Esophagus muscularis mucosa (tissue), 2 donors: ENCODE results near the gene SLC30A2.

ENCODE experiments used
- POLR2A ChIP-seq: fragments of 450-650 bp; IDR thresholded peaks from one replicate; pipeline ENCODE4 v1.6.1; 2017; ENCODE audit warnings: antibody characterized with exemption, moderate library complexity, mild to moderate bottlenecking, low read depth
- POLR2AphosphoS5 ChIP-seq, 2 donors: sonication (generic); formaldehyde crosslinking; IDR thresholded peaks; one replicate each; pipeline ENCODE4 v1.6.1; 2017; ENCODE audit warnings: antibody characterized with exemption in 2 of 2

DNA sequence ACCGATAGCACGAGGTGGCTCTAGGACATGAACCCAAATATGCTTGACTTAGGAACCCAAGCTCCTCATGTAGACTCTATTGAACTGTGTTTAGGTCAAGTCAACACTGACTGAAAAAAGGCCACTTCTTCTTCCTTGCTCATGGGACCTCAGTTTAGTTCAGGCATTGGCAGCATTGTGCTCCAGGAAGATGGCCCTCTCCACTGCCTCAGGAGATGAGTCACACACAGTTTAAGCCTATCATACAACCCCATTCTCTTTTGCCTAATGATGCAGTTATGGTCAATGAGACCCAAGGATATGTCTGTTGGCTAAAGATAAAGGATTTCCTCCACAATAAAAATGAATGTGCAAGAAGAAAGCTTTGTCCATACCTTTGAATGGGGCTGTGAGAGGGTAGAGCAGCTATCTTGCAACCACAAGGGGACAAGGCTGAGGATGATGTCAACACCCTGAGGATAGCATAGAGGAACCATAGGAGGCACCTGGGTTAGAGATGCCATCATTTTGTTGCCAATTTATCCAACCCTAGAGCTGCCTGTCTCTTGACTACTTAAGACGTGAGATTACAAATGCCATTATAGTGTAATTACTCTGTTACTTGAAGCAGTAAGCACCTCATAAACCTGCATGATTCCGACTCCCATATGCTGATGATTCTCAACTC lies 24.5 kb upstream of the SLC30A2 start:
- TF ChIP-seq POLR2AphosphoS5 (IDR thresholded peaks at IDR 0.05): no peak
- TF ChIP-seq POLR2A: no peak
